A549 (cell line): Measurements from ENCODE around the gene CRYZ. TPM values are rescaled to one million over a fixed set of nuclear protein-coding genes. Genes with fewer than 3 reads are reported as not detected.

Experiments used
- ATAC-seq, 2 experiments: fragments of 200-7000 bp in 1 of 2; fragments of >200 bp in 1 of 2; cut with Nextera tagmentation in 1 of 2; cut with Tn5 transposase in 1 of 2; 3 replicates each; pipeline versions ENCODE4 v1.8.0 to v1.9.1; 2018 to 2020; ENCODE audit warnings: mild to moderate bottlenecking in 1 of 2, moderate library complexity in 1 of 2
- CTCF ChIA-PET: fragments of 300-600 bp; sonication (Branson Sonifier 250); formaldehyde crosslinking; extraction: SDS; loops from one replicate; lab custom pipeline; 2021; ENCODE audit warnings: antibody characterized with exemption, inconsistent platforms; lab: Yijun Ruan, JAX
- POLR2A ChIA-PET: fragments of 350-600 bp; formaldehyde crosslinking; extraction: SDS; loops from one replicate; lab custom pipeline; 2021; ENCODE audit warnings: antibody characterized with exemption, inconsistent platforms; lab: Yijun Ruan, JAX
- DNase-seq, 2 experiments: peaks; one replicate each; pipeline versions ENCODE4 v3.0.0 to v3.0.0-alpha.2; 2011 to 2016; ENCODE audit warnings: low read depth in 1 of 2, low spot score in 1 of 2
- FAIRE-seq: peaks from 2 replicates; lab custom pipeline; 2011; peaks lifted over from hg19 to GRCh38; lab: Jason Lieb, UNC
- H3K27ac ChIP-seq, 2 experiments: fragments of >200 bp; sonication (Bioruptor Twin); formaldehyde crosslinking; 3 replicates each; pipeline ENCODE4 v1.5.1; 2016 to 2017
- H3K4me1 ChIP-seq: fragments of >200 bp; sonication (Bioruptor Twin); formaldehyde crosslinking; 3 replicates; pipeline ENCODE4 v1.6.1; 2016
- H3K4me2 ChIP-seq: fragments of >200 bp; sonication (Bioruptor Twin); formaldehyde crosslinking; 3 replicates; pipeline ENCODE4 v1.6.1; 2016
- H3K4me3 ChIP-seq: fragments of >200 bp; sonication (Bioruptor Twin); formaldehyde crosslinking; 3 replicates; pipeline ENCODE4 v1.5.1; 2016
- H3K9me3 ChIP-seq: fragments of >200 bp; sonication (Bioruptor Twin); formaldehyde crosslinking; 3 replicates; pipeline ENCODE4 v1.6.1; 2016
- CHD4 ChIP-seq: fragments of 200-600 bp; sonication (generic); IDR thresholded peaks from 2 replicates; pipeline ENCODE4 v1.6.1; 2016; ENCODE audit warnings: antibody characterized with exemption, mild to moderate bottlenecking, borderline replicate concordance
- EHF ChIP-seq: fragments of 250-450 bp; sonication (Bioruptor Pico); IDR thresholded peaks from 2 replicates; pipeline ENCODE4 v1.5.0; 2020; ENCODE audit warnings: mild to moderate bottlenecking
- EHMT2 ChIP-seq: fragments of 200-600 bp; sonication (generic); IDR thresholded peaks from 2 replicates; pipeline ENCODE4 v1.6.1; 2016; ENCODE audit warnings: antibody characterized with exemption, low read depth, mild to moderate bottlenecking, moderate library complexity
- FOSB ChIP-seq: fragments of 250-450 bp; sonication (Bioruptor Pico); IDR thresholded peaks from 2 replicates; pipeline ENCODE4 v1.5.0; 2020; ENCODE audit warnings: mild to moderate bottlenecking, moderate library complexity
- GATA3 ChIP-seq: IDR thresholded peaks from 2 replicates; pipeline ENCODE4 v1.6.1; 2012; ENCODE audit warnings: borderline replicate concordance
- HEYL ChIP-seq: fragments of 250-450 bp; sonication (Bioruptor Pico); IDR thresholded peaks from 2 replicates; pipeline ENCODE4 v1.8.0; 2021; ENCODE audit warnings: mild to moderate bottlenecking, moderate library complexity
- HOXB13 ChIP-seq: fragments of 250-450 bp; sonication (Bioruptor Pico); IDR thresholded peaks from 2 replicates; pipeline ENCODE4 v1.5.0; 2020; ENCODE audit warnings: low read depth, mild to moderate bottlenecking, moderate library complexity
- HOXB5 ChIP-seq: fragments of 250-450 bp; sonication (Bioruptor Pico); IDR thresholded peaks from 2 replicates; pipeline ENCODE4 v1.5.0; 2020; ENCODE audit warnings: mild to moderate bottlenecking, moderate library complexity
- JUN ChIP-seq, 2 experiments: fragments of >200 bp; sonication (Bioruptor Twin); formaldehyde crosslinking; IDR thresholded peaks; 2 replicates in 1 of 2; 3 replicates in 1 of 2; pipeline ENCODE4 v1.6.1; 2016 to 2017
- KDM5A ChIP-seq: fragments of 200-600 bp; sonication (generic); IDR thresholded peaks from 2 replicates; pipeline ENCODE4 v1.6.1; 2016; ENCODE audit warnings: antibody characterized with exemption, mild to moderate bottlenecking
- MAX ChIP-seq: IDR thresholded peaks from 2 replicates; pipeline ENCODE4 v1.6.1; 2012
- MAZ ChIP-seq: fragments of 150-350 bp; IDR thresholded peaks from 2 replicates; pipeline ENCODE4 v1.6.1; 2014; ENCODE audit warnings: antibody characterized with exemption, low read depth, low read length, borderline replicate concordance
- NR3C1 ChIP-seq: fragments of >200 bp; sonication (Bioruptor Twin); formaldehyde crosslinking; IDR thresholded peaks from 3 replicates; pipeline ENCODE4 v1.6.1; 2017
- POLR2A ChIP-seq: IDR thresholded peaks from 2 replicates; pipeline ENCODE4 v1.6.1; 2012; ENCODE audit warnings: mild to moderate bottlenecking, low read length
- RARB ChIP-seq: fragments of 250-450 bp; sonication (Bioruptor Pico); IDR thresholded peaks from 2 replicates; pipeline ENCODE4 v1.8.0; 2021; ENCODE audit warnings: mild to moderate bottlenecking, moderate library complexity
- RCOR1 ChIP-seq: fragments of 150-350 bp; IDR thresholded peaks from 2 replicates; pipeline ENCODE4 v1.6.1; 2014; ENCODE audit warnings: antibody characterized with exemption, low read length, low read depth
- REST ChIP-seq: fragments of 200-600 bp; sonication (generic); IDR thresholded peaks from 2 replicates; pipeline ENCODE4 v1.6.1; 2016; ENCODE audit warnings: antibody characterized with exemption, mild to moderate bottlenecking, moderate library complexity
- RNF2 ChIP-seq: fragments of 200-600 bp; sonication (generic); IDR thresholded peaks from 2 replicates; pipeline ENCODE4 v1.6.1; 2016; ENCODE audit warnings: low read depth, mild to moderate bottlenecking, antibody characterized with exemption, moderate library complexity, borderline replicate concordance
- SMC3 ChIP-seq: fragments of >200 bp; sonication (Bioruptor Twin); formaldehyde crosslinking; IDR thresholded peaks from 3 replicates; pipeline ENCODE4 v1.6.1; 2018; ENCODE audit warnings: inconsistent platforms
- TFCP2L1 ChIP-seq: fragments of 250-450 bp; sonication (Bioruptor Pico); IDR thresholded peaks from 2 replicates; pipeline ENCODE4 v1.5.0; 2021; ENCODE audit warnings: mild to moderate bottlenecking
- ZC3H11A ChIP-seq: fragments of 450-650 bp; IDR thresholded peaks from 2 replicates; pipeline ENCODE4 v1.6.1; 2014; ENCODE audit warnings: antibody characterized with exemption, mild to moderate bottlenecking
- ZSCAN20 ChIP-seq: fragments of 250-450 bp; sonication (Bioruptor Pico); IDR thresholded peaks from 2 replicates; pipeline ENCODE4 v1.8.0; 2022; ENCODE audit warnings: mild to moderate bottlenecking, moderate library complexity
- WGBS: methylation state at CpG from one replicate; pipeline ENCODE4 v1.1.6; 2017; ENCODE audit errors: missing lambda C conversion rate; 5-methylcytosine and 5-hydroxymethylcytosine counted together
- polyA plus RNA-seq, 4 experiments: library from polyadenylated mRNA; depleted of rRNA in 3 of 4; stranded (reverse); fragments of >200 nt; fragmentation: RNase III in 1 of 4; extraction: RNeasy Plus Mini Kit Qiagen cat#74134 plus additional on column Dnase treatment in 1 of 4; gene quantifications; 2 replicates in 3 of 4; 3 replicates in 1 of 4; pipeline ENCODE4 v1.2.3, GENCODE V29; 2011 to 2017
- TF ChIP-seq, protein P1 (sequence below): fragments of 450-650 bp; IDR thresholded peaks from 2 replicates; pipeline ENCODE4 v1.6.1; 2014; ENCODE audit warnings: antibody characterized with exemption
- TF ChIP-seq, protein P2 (sequence below): fragments of 150-350 bp; IDR thresholded peaks from 2 replicates; pipeline ENCODE4 v1.6.1; 2014; ENCODE audit warnings: low read depth, mild to moderate bottlenecking, low read length
- TF ChIP-seq, protein P3 (sequence below): fragments of 250-450 bp; sonication (Bioruptor Pico); IDR thresholded peaks from 2 replicates; pipeline ENCODE4 v1.5.0; 2020; ENCODE audit warnings: low read depth, mild to moderate bottlenecking, moderate library complexity

The CRYZ gene
- polyA plus RNA-seq, 2 of the 4 experiments (the other 2 are of a cell fraction), result 99.1 to 159 TPM

GRCh38 chr1:74684301-74684700 lies 48.5 kb downstream of the CRYZ start:
- 47% methylated on average over 2 of the region's 2 CpGs for WGBS
- TF ChIP-seq HOXB5 (CRISPR knock-in tag), result no peak
- TF ChIP-seq NR3C1, result no peak
- no peak for TF ChIP-seq RNF2
- TF ChIP-seq, protein P1, sequence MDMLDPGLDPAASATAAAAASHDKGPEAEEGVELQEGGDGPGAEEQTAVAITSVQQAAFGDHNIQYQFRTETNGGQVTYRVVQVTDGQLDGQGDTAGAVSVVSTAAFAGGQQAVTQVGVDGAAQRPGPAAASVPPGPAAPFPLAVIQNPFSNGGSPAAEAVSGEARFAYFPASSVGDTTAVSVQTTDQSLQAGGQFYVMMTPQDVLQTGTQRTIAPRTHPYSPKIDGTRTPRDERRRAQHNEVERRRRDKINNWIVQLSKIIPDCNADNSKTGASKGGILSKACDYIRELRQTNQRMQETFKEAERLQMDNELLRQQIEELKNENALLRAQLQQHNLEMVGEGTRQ, result no peak
- TF ChIP-seq MAZ, result no peak
- TF ChIP-seq ZC3H11A, result no peak
- TF ChIP-seq TFCP2L1 (CRISPR knock-in tag), result no peak
- TF ChIP-seq ZSCAN20 (CRISPR knock-in tag), result no peak
- TF ChIP-seq, all 56 proteins: peak for 0
- no peaks in the 10 kb centered on the region for H3K4me1 ChIP-seq
- H3K4me2 ChIP-seq, result no peak overlapping the region
- no peak overlapping the region for H3K27ac ChIP-seq
- FAIRE-seq (no peak), ATAC-seq (no peak), DNase-seq (no peak)
- no peaks in the 10 kb centered on the region for H3K9me3 ChIP-seq
- H3K4me3 ChIP-seq, result no peak overlapping the region
- POLR2A ChIA-PET, result no interaction called here
- CTCF ChIA-PET, result no interaction called here

- Histone ChIP-seq H3K4me2 (no peak overlapping the region), H3K9me3 (no peaks in the 10 kb centered on the region), H3K4me1 (no peaks in the 10 kb centered on the region), H3K4me3 (no peak overlapping the region), H3K27ac (no peak overlapping the region)
- POLR2A ChIA-PET, result no interaction called here
- CTCF ChIA-PET, result interaction anchor here (0.8 kb wide), 1 partner anchor 48 kb away, joined by 4 read pairs; no protein-coding TSS in a partner anchor
- DNase-seq, result no peak
- no peak for ATAC-seq
- FAIRE-seq, result no peak
- TF ChIP-seq REST (no peak), HEYL (CRISPR knock-in tag) (no peak), RCOR1 (no peak), CHD4 (no peak), EHF (no peak), HOXB13 (no peak), RARB (CRISPR knock-in tag) (no peak), EHMT2 (no peak), POLR2A (no peak), KDM5A (no peak), JUN (IDR thresholded peaks at IDR 0.05) (no peak), SMC3 (no peak), GATA3 (no peak), FOSB (no peak), MAX (no peak)
- TF ChIP-seq, protein P2, sequence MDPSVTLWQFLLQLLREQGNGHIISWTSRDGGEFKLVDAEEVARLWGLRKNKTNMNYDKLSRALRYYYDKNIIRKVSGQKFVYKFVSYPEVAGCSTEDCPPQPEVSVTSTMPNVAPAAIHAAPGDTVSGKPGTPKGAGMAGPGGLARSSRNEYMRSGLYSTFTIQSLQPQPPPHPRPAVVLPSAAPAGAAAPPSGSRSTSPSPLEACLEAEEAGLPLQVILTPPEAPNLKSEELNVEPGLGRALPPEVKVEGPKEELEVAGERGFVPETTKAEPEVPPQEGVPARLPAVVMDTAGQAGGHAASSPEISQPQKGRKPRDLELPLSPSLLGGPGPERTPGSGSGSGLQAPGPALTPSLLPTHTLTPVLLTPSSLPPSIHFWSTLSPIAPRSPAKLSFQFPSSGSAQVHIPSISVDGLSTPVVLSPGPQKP, result no peak
- TF ChIP-seq, protein P3, sequence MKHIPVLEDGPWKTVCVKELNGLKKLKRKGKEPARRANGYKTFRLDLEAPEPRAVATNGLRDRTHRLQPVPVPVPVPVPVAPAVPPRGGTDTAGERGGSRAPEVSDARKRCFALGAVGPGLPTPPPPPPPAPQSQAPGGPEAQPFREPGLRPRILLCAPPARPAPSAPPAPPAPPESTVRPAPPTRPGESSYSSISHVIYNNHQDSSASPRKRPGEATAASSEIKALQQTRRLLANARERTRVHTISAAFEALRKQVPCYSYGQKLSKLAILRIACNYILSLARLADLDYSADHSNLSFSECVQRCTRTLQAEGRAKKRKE (CRISPR knock-in tag), result no peak
Measured at GRCh38 chr1:74683656-74684055, 49.2 kb downstream of the CRYZ start.
